Stimulated activated CD8-positive, alpha-beta memory T cell treated with anti-CD3 and anti-CD28 coated beads, Interleukin-4, amount 100 ng/mL, for 1 hour (primary cell): ENCODE data around the gene MEF2D.

Experiments
- DNase-seq, 2 donors: peaks; one replicate each; pipeline ENCODE4 v3.0.0-alpha.2; 2020; ENCODE audit warnings: low read depth in 2 of 2, low spot score in 1 of 2

The MEF2D gene

GRCh38 chr1:156430866-156431265 is 69.7 kb downstream of the MEF2D start:
- no peak for DNase-seq

- no peak for DNase-seq
Measured at GRCh38 chr1:156430303-156430702, 70.3 kb downstream of the MEF2D start.

- DNase-seq, result no peak
Measured at GRCh38 chr1:156429313-156430060, 71.1 kb downstream of the MEF2D start.

GRCh38 chr1:156428746-156429288 is 71.8 kb downstream of the MEF2D start:
- DNase-seq, result no peak

GRCh38 chr1:156427957-156428356 is 72.6 kb downstream of the MEF2D start:
- no peak for DNase-seq

- DNase-seq, result no peak
Measured at GRCh38 chr1:156425943-156426342, 74.6 kb downstream of the MEF2D start.

- DNase-seq, result no peak
Measured at GRCh38 chr1:156424806-156425432, 75.7 kb downstream of the MEF2D start.

- no peak for DNase-seq
Measured at GRCh38 chr1:156423422-156424352, 76.9 kb downstream of the MEF2D start.

- DNase-seq, result no peak
Measured at GRCh38 chr1:156422602-156423091, 77.9 kb downstream of the MEF2D start.

- no peak for DNase-seq
Measured at GRCh38 chr1:156421939-156422601, 78.5 kb downstream of the MEF2D start.

GRCh38 chr1:156421062-156421938 is 79.3 kb downstream of the MEF2D start:
- peak; percentile 33 to 39 for DNase-seq

GRCh38 chr1:156420205-156421061 is 80.1 kb downstream of the MEF2D start:
- DNase-seq, result no peak

- DNase-seq, result peak in 1 of 2 donors; percentile 15
Measured at GRCh38 chr1:156419854-156420204, 80.7 kb downstream of the MEF2D start.

- DNase-seq, result no peak
Measured at GRCh38 chr1:156418416-156419070, 82.0 kb downstream of the MEF2D start.

- no peak for DNase-seq
Measured at GRCh38 chr1:156417401-156418020, 83.1 kb downstream of the MEF2D start.

GRCh38 chr1:156416993-156417392 is 83.6 kb downstream of the MEF2D start:
- no peak for DNase-seq

GRCh38 chr1:156414461-156415064 is 86.0 kb downstream of the MEF2D start:
- DNase-seq, result no peak
